ENCODE measurements around the gene PEX14.

The PEX14 gene

GRCh38 chr1:10528066-10529014 is 53.6 kb downstream of the PEX14 start:
- H3K23ac ChIP-seq (ENCODE audit: low read length in 2 of 2), result no peak overlapping the region
- no peaks in the 10 kb centered on the region for H3K27me3 ChIP-seq (ENCODE audit: control insufficient read depth in 1 of 2, insufficient read depth in 1 of 2, low read length in 2 of 2)
- peak; percentile 91 for DNase-seq
- no peaks in the 10 kb centered on the region for H3K36me3 ChIP-seq (ENCODE audit: control insufficient read depth in 1 of 2, insufficient read depth in 2 of 2, low read depth in 1 of 2, low read length in 2 of 2)
- peaks cover 17% of the 10 kb centered on the region for H3K4me1 ChIP-seq (ENCODE audit: control insufficient read depth, insufficient read depth, low read depth, low read length)
- H2AFZ ChIP-seq (ENCODE audit: low read depth, low read length), result no peak overlapping the region
- peak overlapping the region in 1 of 2 experiments; percentile 71 for H3K14ac ChIP-seq (ENCODE audit: low read length in 2 of 2)
- 7% methylated on average over 13 of the region's 13 CpGs for WGBS
- no peaks in the 10 kb centered on the region for H3K9me3 ChIP-seq (ENCODE audit: control insufficient read depth, low read length)
- H4K91ac ChIP-seq (ENCODE audit: low read length), result peak overlapping the region; percentile 43
- H2AK5ac ChIP-seq (ENCODE audit: low read length, severe bottlenecking), result peak overlapping the region; percentile 81
- no peak overlapping the region for H3K4me3 ChIP-seq (ENCODE audit: insufficient read depth in 1 of 2, low read depth in 1 of 2, low read length in 2 of 2)
- peak overlapping the region in 1 of 2 experiments; percentile 37 for H3K4ac ChIP-seq (ENCODE audit: low read depth in 1 of 2, low read length in 2 of 2)
- peak overlapping the region; percentile 61 to 78 for H2BK12ac ChIP-seq (ENCODE audit: low read length in 2 of 2)
- H2BK120ac ChIP-seq (ENCODE audit: low read depth, low read length), result no peak overlapping the region
- peak overlapping the region; percentile 49 for H3K4me2 ChIP-seq (ENCODE audit: low read length, poor library complexity, severe bottlenecking)
- peak overlapping the region; percentile 94 for H3K27ac ChIP-seq (ENCODE audit: low read length, poor library complexity, severe bottlenecking)
- H2BK15ac ChIP-seq (ENCODE audit: low read depth, poor library complexity, severe bottlenecking), result no peak overlapping the region
- H2BK5ac ChIP-seq (ENCODE audit: low read depth, low read length, poor library complexity, severe bottlenecking), result peak overlapping the region; percentile 74
- H3K18ac ChIP-seq (ENCODE audit: low read depth in 1 of 2, low read length in 2 of 2), result peak overlapping the region; percentile 19 to 80
- H3K79me1 ChIP-seq (replicated peaks; ENCODE audit: low read length, poor library complexity, severe bottlenecking), result peaks cover 20% of the 10 kb centered on the region
- no peak overlapping the region for H4K8ac ChIP-seq (ENCODE audit: low read length)
- no peak overlapping the region for H3K9ac ChIP-seq (ENCODE audit: low read length)

- Histone ChIP-seq H3K27ac (ENCODE audit: low read length, poor library complexity, severe bottlenecking) (peak overlapping the region; percentile 94), H3K4me3 (ENCODE audit: insufficient read depth in 1 of 2, low read depth in 1 of 2, low read length in 2 of 2) (no peak overlapping the region), H2BK12ac (ENCODE audit: low read length in 2 of 2) (peak overlapping the region in 1 of 2 experiments; percentile 78), H3K9me3 (ENCODE audit: control insufficient read depth, low read length) (no peaks in the 10 kb centered on the region), H3K4me1 (ENCODE audit: control insufficient read depth, insufficient read depth, low read depth, low read length) (peaks cover 17% of the 10 kb centered on the region), H3K9ac (ENCODE audit: low read length) (no peak overlapping the region), H3K27me3 (ENCODE audit: control insufficient read depth in 1 of 2, insufficient read depth in 1 of 2, low read length in 2 of 2) (no peaks in the 10 kb centered on the region), H2BK15ac (ENCODE audit: low read depth, poor library complexity, severe bottlenecking) (no peak overlapping the region), H3K4me2 (ENCODE audit: low read length, poor library complexity, severe bottlenecking) (peak overlapping the region; percentile 37), H3K18ac (ENCODE audit: low read depth in 1 of 2, low read length in 2 of 2) (peak overlapping the region in 1 of 2 experiments; percentile 6), H4K8ac (ENCODE audit: low read length) (peak overlapping the region; percentile 66), H2BK120ac (ENCODE audit: low read depth, low read length) (peak overlapping the region; percentile 52), H2BK5ac (ENCODE audit: low read depth, low read length, poor library complexity, severe bottlenecking) (peak overlapping the region; percentile 74), H3K14ac (ENCODE audit: low read length in 2 of 2) (no peak overlapping the region), H3K79me1 (replicated peaks; ENCODE audit: low read length, poor library complexity, severe bottlenecking) (peaks cover 19% of the 10 kb centered on the region), H3K23ac (ENCODE audit: low read length in 2 of 2) (no peak overlapping the region), H3K36me3 (ENCODE audit: control insufficient read depth in 1 of 2, insufficient read depth in 2 of 2, low read depth in 1 of 2, low read length in 2 of 2) (no peaks in the 10 kb centered on the region), H2AK5ac (ENCODE audit: low read length, severe bottlenecking) (peak overlapping the region; percentile 83), H4K91ac (ENCODE audit: low read length) (peak overlapping the region; percentile 93), H2AFZ (ENCODE audit: low read depth, low read length) (no peak overlapping the region), H3K4ac (ENCODE audit: low read depth in 1 of 2, low read length in 2 of 2) (no peak overlapping the region)
- WGBS, result 41% methylated on average over 8 of the region's 12 CpGs
- DNase-seq, result peak; percentile 38
Measured at GRCh38 chr1:10529091-10529490, 54.3 kb downstream of the PEX14 start.

DNA sequence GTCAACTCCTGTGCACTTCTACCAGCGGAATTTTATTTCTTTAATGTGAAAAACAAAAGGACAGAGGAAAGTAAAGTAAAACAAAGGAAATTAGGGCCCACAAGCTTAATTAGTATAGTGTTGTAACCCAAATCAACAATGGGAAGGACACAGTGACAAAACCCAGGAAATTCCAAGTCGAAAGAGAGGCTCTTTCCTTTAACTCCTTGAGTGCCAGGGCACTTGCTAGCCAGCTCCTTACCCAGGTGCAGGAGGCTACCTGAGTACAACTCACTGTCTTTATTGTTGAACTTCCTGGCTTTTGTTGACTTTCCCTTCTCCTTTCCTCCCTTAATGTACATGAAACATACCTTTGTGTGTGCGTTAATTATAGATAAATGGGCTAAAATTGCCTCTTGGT is 55.0 kb downstream of the PEX14 start:
- Histone ChIP-seq H2BK5ac (ENCODE audit: low read depth, low read length, poor library complexity, severe bottlenecking) (no peak overlapping the region), H2AFZ (ENCODE audit: low read depth, low read length) (no peak overlapping the region)

DNA sequence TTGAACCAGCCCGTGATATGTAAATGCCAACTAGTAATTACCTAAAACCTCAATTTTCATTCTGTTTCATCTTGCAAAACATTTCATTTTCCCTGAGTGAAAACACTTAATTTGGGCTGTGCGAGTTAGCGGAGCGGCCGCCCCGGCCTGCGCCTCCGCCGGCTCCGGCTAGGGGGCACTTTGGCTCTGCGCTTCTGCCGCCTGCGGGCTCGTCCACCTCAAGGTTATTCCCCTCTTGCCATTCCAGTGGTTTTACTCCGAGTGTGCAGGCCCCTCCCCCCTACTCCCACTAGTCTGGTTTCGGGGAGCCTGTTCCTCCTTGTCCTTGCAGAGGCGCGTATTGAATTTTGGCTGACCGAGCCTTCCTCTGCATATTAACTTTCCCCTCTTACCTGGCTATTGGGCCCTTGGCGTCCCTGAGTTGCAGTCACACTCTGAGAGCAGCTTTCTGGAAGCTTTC is 55.6 kb downstream of the PEX14 start:
- no peak overlapping the region for H2BK15ac ChIP-seq (ENCODE audit: low read depth, poor library complexity, severe bottlenecking)
- peak overlapping the region; percentile 16 to 78 for H3K18ac ChIP-seq (ENCODE audit: low read depth in 1 of 2, low read length in 2 of 2)
- no peak overlapping the region for H2AFZ ChIP-seq (ENCODE audit: low read depth, low read length)
- no peak overlapping the region for H3K9ac ChIP-seq (ENCODE audit: low read length)
- no peak overlapping the region for H3K23ac ChIP-seq (ENCODE audit: low read length in 2 of 2)
- no peaks in the 10 kb centered on the region for H3K36me3 ChIP-seq (ENCODE audit: control insufficient read depth in 1 of 2, insufficient read depth in 2 of 2, low read depth in 1 of 2, low read length in 2 of 2)
- peak overlapping the region; percentile 100 for H3K27ac ChIP-seq (ENCODE audit: low read length, poor library complexity, severe bottlenecking)
- peaks cover 21% of the 10 kb centered on the region for H3K79me1 ChIP-seq (replicated peaks; ENCODE audit: low read length, poor library complexity, severe bottlenecking)
- DNase-seq, result peak; percentile 87
- H4K91ac ChIP-seq (ENCODE audit: low read length), result no peak overlapping the region
- H3K4me1 ChIP-seq (ENCODE audit: control insufficient read depth, insufficient read depth, low read depth, low read length), result peaks cover 17% of the 10 kb centered on the region
- H2BK5ac ChIP-seq (ENCODE audit: low read depth, low read length, poor library complexity, severe bottlenecking), result peak overlapping the region; percentile 96
- H2BK120ac ChIP-seq (ENCODE audit: low read depth, low read length), result peak overlapping the region; percentile 50
- peak overlapping the region; percentile 98 for H2AK5ac ChIP-seq (ENCODE audit: low read length, severe bottlenecking)
- WGBS, result 1% methylated on average over 20 of the region's 20 CpGs
- peak overlapping the region in 1 of 2 experiments; percentile 37 for H3K4ac ChIP-seq (ENCODE audit: low read depth in 1 of 2, low read length in 2 of 2)
- H3K4me3 ChIP-seq (ENCODE audit: insufficient read depth in 1 of 2, low read depth in 1 of 2, low read length in 2 of 2), result no peak overlapping the region
- H3K4me2 ChIP-seq (ENCODE audit: low read length, poor library complexity, severe bottlenecking), result peak overlapping the region; percentile 92
- H4K8ac ChIP-seq (ENCODE audit: low read length), result peak overlapping the region; percentile 61
- no peak overlapping the region for H2BK12ac ChIP-seq (ENCODE audit: low read length in 2 of 2)
- H3K27me3 ChIP-seq (ENCODE audit: control insufficient read depth in 1 of 2, insufficient read depth in 1 of 2, low read length in 2 of 2), result no peaks in the 10 kb centered on the region
- H3K14ac ChIP-seq (ENCODE audit: low read length in 2 of 2), result peak overlapping the region in 1 of 2 experiments; percentile 29
- H3K9me3 ChIP-seq (ENCODE audit: control insufficient read depth, low read length), result no peaks in the 10 kb centered on the region

More for the DNA sequence above, 55.0 kb downstream of the PEX14 start:
- H2BK120ac ChIP-seq (ENCODE audit: low read depth, low read length), result no peak overlapping the region
- H3K36me3 ChIP-seq (ENCODE audit: control insufficient read depth in 1 of 2, insufficient read depth in 2 of 2, low read depth in 1 of 2, low read length in 2 of 2), result no peaks in the 10 kb centered on the region
- H3K18ac ChIP-seq (ENCODE audit: low read depth in 1 of 2, low read length in 2 of 2), result no peak overlapping the region
- H3K4me2 ChIP-seq (ENCODE audit: low read length, poor library complexity, severe bottlenecking), result no peak overlapping the region
- peak; percentile 40 for DNase-seq
- H4K8ac ChIP-seq (ENCODE audit: low read length), result no peak overlapping the region
- H3K9ac ChIP-seq (ENCODE audit: low read length), result no peak overlapping the region
- peak overlapping the region; percentile 1 for H2AK5ac ChIP-seq (ENCODE audit: low read length, severe bottlenecking)
- WGBS, result 52% methylated on average over 2 of the region's 3 CpGs
- no peak overlapping the region for H3K14ac ChIP-seq (ENCODE audit: low read length in 2 of 2)
- H2BK15ac ChIP-seq (ENCODE audit: low read depth, poor library complexity, severe bottlenecking), result no peak overlapping the region
- H3K9me3 ChIP-seq (ENCODE audit: control insufficient read depth, low read length), result no peaks in the 10 kb centered on the region
- no peaks in the 10 kb centered on the region for H3K27me3 ChIP-seq (ENCODE audit: control insufficient read depth in 1 of 2, insufficient read depth in 1 of 2, low read length in 2 of 2)
- H3K23ac ChIP-seq (ENCODE audit: low read length in 2 of 2), result no peak overlapping the region
- peaks cover 17% of the 10 kb centered on the region for H3K4me1 ChIP-seq (ENCODE audit: control insufficient read depth, insufficient read depth, low read depth, low read length)
- H3K27ac ChIP-seq (ENCODE audit: low read length, poor library complexity, severe bottlenecking), result peak overlapping the region; percentile 2
- no peak overlapping the region for H3K4me3 ChIP-seq (ENCODE audit: insufficient read depth in 1 of 2, low read depth in 1 of 2, low read length in 2 of 2)
- peaks cover 22% of the 10 kb centered on the region for H3K79me1 ChIP-seq (replicated peaks; ENCODE audit: low read length, poor library complexity, severe bottlenecking)
- no peak overlapping the region for H2BK12ac ChIP-seq (ENCODE audit: low read length in 2 of 2)
- H4K91ac ChIP-seq (ENCODE audit: low read length), result no peak overlapping the region
- no peak overlapping the region for H3K4ac ChIP-seq (ENCODE audit: low read depth in 1 of 2, low read length in 2 of 2)

All from mesenchymal stem cell (in vitro differentiated cells and primary cell).